Activated naive CD4-positive, alpha-beta T cell treated with anti-CD3 and anti-CD28 coated beads, Interleukin-2, amount 50 U/mL, for 24 hours (primary cell): Measurements from ENCODE around the gene HHATL.

Source experiments
- H3K27ac Mint-ChIP-seq: one replicate; pipeline ENCODE4 v1.8.0; 2021; ENCODE audit warnings: mild to moderate bottlenecking, mixed read lengths
- H3K27me3 Mint-ChIP-seq: one replicate; pipeline ENCODE4 v1.8.0; 2021; ENCODE audit warnings: mixed read lengths
- H3K36me3 Mint-ChIP-seq: one replicate; pipeline ENCODE4 v1.8.0; 2021; ENCODE audit warnings: mixed read lengths
- H3K4me1 Mint-ChIP-seq: one replicate; pipeline ENCODE4 v1.8.0; 2021; ENCODE audit warnings: mixed read lengths
- H3K4me3 Mint-ChIP-seq: one replicate; pipeline ENCODE4 v1.8.0; 2021; ENCODE audit warnings: mild to moderate bottlenecking, mixed read lengths
- H3K9me3 Mint-ChIP-seq: one replicate; pipeline ENCODE4 v1.8.0; 2021; ENCODE audit warnings: mixed read lengths

The HHATL gene

DNA sequence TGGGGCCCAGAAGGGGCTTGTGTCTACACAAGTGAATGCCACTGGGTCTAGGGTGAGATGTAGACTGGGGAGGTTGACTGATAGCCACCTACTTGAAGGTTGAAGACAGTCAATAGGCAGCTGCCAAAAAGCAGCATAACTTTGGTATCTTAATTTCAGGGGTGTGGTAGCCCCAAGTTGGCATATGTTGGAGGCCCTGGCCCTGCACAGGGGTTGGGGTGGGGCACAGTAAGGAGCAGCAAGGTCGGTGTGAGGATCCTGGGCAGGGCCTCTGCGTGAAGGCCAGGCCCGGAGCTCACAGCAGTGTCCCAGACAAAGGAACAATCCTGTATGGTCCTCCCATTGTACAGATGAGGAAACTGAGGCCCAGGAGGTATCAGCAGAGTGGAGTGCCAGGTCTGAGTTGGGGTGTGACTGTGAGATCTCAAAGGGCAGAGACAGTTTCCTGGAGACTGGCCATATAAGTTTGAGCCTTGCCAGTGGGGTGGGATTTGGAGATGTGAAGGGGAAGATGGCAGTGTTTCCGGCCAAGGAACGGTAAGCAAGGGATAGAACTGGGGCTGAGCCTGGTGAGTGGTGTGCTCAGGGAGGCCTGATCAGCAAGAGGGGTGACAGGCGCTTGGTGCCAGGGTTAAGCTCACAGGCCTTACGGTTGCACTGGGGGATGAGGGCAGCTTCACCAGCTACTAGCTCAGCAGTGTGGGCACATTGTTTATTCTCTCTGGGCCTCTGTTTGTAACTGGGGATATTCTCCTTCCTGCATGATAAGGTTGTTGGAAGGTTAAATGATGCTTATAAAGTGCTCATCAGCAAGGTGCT lies 15.6 kb downstream of the HHATL start:
- H3K27ac Mint-ChIP-seq, result no peak overlapping the region

DNA sequence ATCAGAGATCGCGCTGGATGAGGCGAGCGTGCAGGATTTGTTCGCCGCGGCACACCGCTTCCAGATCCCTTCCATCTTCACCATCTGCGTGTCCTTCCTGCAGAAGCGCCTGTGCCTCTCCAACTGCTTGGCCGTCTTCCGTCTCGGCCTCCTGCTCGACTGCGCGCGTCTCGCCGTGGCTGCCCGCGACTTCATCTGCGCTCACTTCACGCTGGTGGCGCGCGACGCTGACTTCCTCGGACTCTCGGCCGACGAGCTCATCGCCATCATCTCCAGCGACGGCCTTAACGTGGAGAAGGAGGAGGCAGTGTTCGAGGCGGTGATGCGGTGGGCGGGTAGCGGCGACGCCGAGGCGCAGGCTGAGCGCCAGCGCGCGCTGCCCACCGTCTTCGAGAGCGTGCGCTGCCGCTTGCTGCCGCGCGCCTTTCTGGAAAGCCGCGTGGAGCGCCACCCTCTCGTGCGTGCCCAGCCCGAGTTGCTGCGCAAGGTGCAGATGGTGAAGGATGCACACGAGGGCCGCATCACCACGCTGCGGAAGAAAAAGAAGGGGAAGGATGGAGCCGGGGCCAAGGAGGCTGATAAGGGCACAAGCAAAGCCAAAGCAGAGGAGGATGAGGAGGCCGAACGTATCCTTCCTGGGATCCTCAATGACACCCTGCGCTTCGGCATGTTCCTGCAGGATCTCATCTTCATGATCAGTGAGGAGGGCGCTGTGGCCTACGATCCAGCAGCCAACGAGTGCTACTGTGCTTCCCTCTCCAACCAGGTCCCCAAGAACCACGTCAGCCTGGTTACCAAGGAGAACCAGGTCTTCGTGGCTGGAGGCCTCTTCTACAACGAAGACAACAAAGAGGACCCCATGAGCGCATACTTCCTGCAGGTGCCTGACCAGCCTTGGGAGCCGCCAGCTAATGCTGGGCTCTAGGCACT lies 16.4 kb downstream of the HHATL start:
- H3K36me3 Mint-ChIP-seq, result no peaks in the 10 kb centered on the region
- H3K9me3 Mint-ChIP-seq, result no peaks in the 10 kb centered on the region
- H3K27me3 Mint-ChIP-seq, result peaks cover 6% of the 10 kb centered on the region
- no peak overlapping the region for H3K27ac Mint-ChIP-seq
- H3K4me1 Mint-ChIP-seq, result no peaks in the 10 kb centered on the region
- H3K4me3 Mint-ChIP-seq, result no peak overlapping the region

More for the DNA sequence above, 15.6 kb downstream of the HHATL start:
- Mint-ChIP-seq H3K9me3 (no peaks in the 10 kb centered on the region), H3K36me3 (no peaks in the 10 kb centered on the region), H3K4me1 (no peaks in the 10 kb centered on the region), H3K27me3 (peaks cover 6% of the 10 kb centered on the region), H3K4me3 (no peak overlapping the region)

DNA sequence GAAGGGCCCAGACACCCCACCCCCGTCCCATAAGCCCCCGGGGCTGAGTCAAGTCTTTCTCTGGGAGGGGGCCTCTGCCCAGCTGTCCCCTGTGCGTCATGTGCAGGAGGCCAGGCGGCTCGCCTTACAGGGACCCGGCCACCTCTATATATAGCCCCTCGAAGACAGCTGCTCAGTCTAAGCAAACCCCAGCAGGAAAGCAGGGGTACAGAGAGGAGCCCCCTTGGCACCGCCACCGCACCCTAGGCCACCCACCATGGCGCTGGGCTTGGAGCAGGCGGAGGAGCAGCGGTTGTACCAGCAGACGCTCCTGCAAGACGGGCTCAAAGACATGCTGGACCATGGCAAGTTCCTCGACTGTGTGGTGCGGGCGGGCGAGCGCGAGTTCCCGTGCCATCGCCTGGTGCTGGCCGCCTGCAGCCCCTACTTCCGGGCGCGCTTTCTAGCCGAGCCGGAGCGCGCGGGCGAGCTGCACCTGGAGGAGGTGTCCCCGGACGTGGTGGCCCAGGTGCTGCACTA lies 17.2 kb downstream of the HHATL start, which contains the start of gene KLHL40:
Gene KLHL40, plus strand, starts transcription at position 175 of the 519 bp plus-strand sequence. Its CDS starts 82 bp downstream, at position 257.
- H3K4me1 Mint-ChIP-seq, result no peaks in the 10 kb centered on the region
- peaks cover 6% of the 10 kb centered on the region for H3K27me3 Mint-ChIP-seq
- no peaks in the 10 kb centered on the region for H3K36me3 Mint-ChIP-seq
- H3K9me3 Mint-ChIP-seq, result no peaks in the 10 kb centered on the region
- no peak within 1 kb of the TSS for H3K4me3 Mint-ChIP-seq
- no peak within 1 kb of the TSS for H3K27ac Mint-ChIP-seq

DNA sequence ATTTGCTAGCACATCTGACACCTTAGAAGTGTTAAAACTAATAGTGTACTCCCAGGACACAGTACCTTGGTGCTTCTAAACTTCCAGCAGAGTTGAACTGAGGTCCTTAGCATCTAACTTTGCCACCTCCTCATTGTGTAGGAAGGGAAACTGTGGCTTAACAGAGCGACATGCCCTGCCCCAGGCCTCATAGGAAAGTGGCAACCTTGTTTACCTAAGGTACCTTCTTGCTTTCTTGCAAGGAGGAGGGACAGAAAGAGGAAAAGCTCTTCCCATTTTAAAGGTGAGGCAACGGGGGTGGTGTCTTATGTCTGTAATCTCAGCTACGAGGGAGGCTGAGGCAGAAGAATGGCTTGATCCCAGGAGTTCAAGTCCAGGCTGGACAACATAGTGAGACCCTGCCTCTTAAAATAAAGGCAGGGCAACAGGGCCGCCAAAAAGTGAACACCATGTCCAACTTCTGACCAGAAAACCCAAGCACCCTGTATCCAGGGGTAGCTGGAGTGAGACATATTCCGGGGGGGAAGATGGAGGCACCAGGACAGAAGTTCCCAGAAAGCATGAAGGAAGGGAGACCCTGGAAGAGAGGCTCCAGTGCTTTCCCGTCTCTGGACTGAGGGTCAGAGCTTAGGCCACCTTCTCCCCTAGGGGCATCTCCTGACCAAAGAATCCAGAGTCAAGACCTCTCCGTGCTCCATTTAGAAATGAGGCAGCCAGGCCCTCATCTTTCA lies 17.8 kb downstream of the HHATL start:
- H3K27me3 Mint-ChIP-seq, result peaks cover 6% of the 10 kb centered on the region
- no peak overlapping the region for H3K4me3 Mint-ChIP-seq
- no peaks in the 10 kb centered on the region for H3K9me3 Mint-ChIP-seq
- H3K4me1 Mint-ChIP-seq, result no peaks in the 10 kb centered on the region
- no peak overlapping the region for H3K27ac Mint-ChIP-seq
- no peaks in the 10 kb centered on the region for H3K36me3 Mint-ChIP-seq

DNA sequence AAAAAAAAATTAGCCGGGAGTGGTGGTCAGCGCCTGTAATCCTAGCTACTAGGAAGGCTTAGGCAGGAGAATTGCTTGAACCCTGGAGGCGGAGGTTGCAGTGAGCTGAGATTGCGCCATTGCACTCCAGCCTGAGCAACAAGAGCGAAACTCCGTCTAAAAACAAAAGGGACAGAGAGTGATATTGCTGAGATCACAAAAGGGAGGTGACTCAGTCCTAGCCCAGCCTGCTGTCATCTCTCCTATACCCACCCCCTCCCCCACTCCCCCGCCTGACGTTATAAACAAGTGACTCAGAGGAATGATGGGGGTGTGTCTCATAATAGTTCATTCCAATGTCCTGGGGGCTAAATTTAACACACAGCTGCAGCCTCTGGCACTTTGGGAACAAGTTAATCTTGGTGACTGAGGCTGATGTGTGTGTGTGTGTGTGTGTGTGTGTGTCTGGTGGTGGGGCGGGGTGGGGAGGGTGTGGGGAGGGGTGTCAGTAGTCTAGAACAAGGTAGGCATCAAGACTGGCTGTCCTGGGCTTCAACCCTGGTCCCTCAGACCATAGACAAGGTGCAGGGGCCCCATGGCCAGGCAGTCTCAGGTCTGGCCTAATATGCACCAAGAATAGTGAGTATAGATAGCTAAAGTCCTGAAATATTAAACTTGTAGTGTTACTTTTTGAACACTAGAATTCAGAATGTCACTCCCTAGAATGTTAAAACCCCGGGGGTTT lies 18.6 kb downstream of the HHATL start:
- Mint-ChIP-seq H3K4me1 (no peaks in the 10 kb centered on the region), H3K9me3 (peaks cover 3% of the 10 kb centered on the region), H3K36me3 (no peaks in the 10 kb centered on the region), H3K4me3 (no peak overlapping the region), H3K27me3 (peaks cover 6% of the 10 kb centered on the region), H3K27ac (no peak overlapping the region)

DNA sequence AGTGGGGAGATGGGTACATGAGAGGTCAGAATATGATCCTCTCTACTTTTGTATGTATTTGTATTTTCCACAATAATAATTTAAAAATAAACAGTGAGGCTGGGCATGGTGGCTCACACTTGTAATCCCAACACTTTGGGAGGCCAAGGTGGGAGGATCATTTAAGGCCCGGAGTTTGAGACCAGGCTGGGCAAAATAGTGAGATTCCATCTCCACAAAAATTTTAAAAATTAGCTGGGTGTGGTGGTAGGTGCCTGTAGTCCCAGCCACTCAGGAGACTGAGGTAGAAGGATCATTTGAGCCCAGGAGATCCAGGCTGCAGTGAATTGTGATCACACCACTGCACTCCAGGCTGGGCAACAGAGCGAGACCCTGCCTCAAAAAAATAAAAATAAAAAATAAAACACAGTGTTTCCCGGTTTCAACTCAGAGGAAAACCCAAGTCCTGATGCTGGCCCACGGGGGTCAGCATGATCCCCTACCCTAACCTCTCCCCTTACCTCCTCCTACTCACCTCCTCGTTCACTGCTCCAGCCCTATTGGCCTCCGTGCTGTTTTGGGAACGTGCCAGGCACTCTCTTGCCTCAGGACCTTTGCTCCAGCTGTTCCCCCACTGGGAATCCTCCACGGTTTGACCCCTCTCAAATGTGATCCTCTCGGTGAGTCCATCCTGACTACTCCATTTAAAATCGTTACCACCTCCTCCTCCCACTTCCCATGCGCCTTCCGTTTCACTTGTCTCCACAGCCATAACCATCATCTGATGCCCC lies 20.1 kb downstream of the HHATL start:
- H3K27ac Mint-ChIP-seq, result no peak overlapping the region
- H3K27me3 Mint-ChIP-seq, result peaks cover 6% of the 10 kb centered on the region
- H3K4me1 Mint-ChIP-seq, result no peaks in the 10 kb centered on the region
- peaks cover 3% of the 10 kb centered on the region for H3K36me3 Mint-ChIP-seq
- peaks cover 16% of the 10 kb centered on the region for H3K9me3 Mint-ChIP-seq
- H3K4me3 Mint-ChIP-seq, result no peak overlapping the region

DNA sequence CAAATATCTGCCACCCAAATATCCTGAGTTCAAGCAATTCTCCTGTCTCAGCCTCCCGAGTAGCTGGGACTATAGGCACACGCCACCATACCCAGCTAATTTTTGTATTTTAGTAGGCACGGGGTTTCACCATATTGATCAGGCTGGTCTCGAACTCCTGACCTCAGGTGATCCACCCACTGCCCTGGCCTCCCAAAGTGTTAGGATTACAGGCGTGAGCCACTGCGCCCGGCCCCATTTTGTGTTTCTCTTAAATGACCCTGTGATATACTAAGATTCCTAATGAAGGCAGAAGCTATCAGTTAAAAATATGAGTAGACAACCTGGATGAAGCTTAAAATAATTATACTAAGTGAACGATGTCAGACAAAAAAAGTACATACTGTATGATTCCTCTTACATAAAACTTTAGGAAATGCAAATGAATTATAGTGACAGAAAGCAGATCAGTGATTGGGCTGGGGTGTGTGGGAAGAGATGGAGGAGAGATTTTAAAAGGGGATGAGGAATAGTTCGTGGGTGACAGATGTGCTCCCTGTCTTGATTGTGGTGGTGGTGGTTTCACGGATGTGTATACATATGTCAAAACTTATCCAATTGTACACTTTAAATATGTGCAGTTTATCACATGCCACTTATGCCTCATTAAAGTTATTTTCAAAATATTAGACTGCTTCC lies 21.1 kb downstream of the HHATL start:
- no peak overlapping the region for H3K27ac Mint-ChIP-seq
- H3K36me3 Mint-ChIP-seq, result peaks cover 3% of the 10 kb centered on the region
- no peak overlapping the region for H3K4me3 Mint-ChIP-seq
- peaks cover 22% of the 10 kb centered on the region for H3K9me3 Mint-ChIP-seq
- H3K27me3 Mint-ChIP-seq, result peaks cover 4% of the 10 kb centered on the region
- no peaks in the 10 kb centered on the region for H3K4me1 Mint-ChIP-seq

DNA sequence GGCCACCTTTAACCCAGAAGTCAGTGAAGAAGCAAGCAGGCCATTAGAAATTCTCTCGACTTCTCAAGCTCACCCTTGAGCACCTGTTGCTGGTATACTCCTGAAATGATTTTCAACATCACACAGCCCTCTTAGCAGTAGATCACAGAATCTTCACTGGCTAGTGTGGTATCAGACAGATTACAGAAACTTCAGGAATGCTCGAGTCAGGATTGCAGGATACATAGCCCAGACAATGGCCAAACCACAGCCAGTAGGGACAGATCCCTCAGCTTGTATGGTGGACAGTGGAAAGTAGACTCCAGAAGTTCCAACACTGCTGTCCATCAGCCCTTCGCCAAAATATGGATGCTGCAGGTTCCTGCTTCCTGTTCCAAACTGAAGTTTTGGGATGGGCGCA lies 21.8 kb downstream of the HHATL start:
- peaks cover 3% of the 10 kb centered on the region for H3K36me3 Mint-ChIP-seq
- H3K9me3 Mint-ChIP-seq, result peaks cover 22% of the 10 kb centered on the region

DNA sequence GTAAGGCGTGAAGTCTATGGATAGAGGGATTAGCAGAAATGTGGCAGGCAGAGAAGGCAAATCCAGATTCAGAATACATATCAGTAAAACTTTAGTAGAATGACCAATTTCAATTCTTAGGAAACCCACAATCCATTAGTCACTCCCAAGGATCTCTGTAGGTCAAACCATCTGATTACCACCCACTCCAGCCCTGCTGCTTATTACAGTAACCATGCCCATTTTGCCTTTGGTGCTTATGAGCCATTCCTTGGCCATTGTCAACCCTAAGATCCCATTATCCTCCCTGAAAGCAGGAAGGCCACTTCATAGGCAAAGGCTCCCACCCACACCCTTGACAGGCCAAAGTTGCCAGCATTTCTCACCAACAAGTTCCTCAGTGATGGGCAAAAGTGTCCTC lies 22.3 kb downstream of the HHATL start:
- no peaks in the 10 kb centered on the region for H3K4me1 Mint-ChIP-seq

More for the DNA sequence above, 21.8 kb downstream of the HHATL start:
- no peak overlapping the region for H3K27ac Mint-ChIP-seq
- H3K4me1 Mint-ChIP-seq, result no peaks in the 10 kb centered on the region
- no peak overlapping the region for H3K4me3 Mint-ChIP-seq
- peaks cover 3% of the 10 kb centered on the region for H3K27me3 Mint-ChIP-seq

DNA sequence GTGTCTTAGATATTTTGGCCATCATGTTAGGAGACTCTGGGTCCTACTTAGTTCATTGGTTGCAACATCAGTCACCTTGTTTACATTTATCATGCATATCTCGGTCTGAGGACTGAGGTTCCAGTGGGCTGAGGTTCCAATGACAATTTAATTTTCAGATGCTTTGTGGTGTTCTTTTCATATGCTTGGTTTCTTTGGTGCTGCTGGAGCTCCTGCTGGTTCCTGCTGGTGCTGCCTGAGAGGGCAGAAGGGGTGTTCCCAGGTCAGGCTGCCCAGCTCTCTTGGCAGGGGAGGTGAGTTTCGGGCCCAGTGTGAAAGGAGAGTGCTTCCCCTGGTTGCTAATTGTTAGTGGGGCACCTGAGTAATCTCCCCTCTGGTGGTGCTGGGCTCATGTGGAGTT lies 24.2 kb downstream of the HHATL start:
- H3K4me3 Mint-ChIP-seq, result no peak overlapping the region
- peaks cover 22% of the 10 kb centered on the region for H3K9me3 Mint-ChIP-seq

More for the DNA sequence above, 22.3 kb downstream of the HHATL start:
- H3K4me3 Mint-ChIP-seq, result no peak overlapping the region
- no peak overlapping the region for H3K27ac Mint-ChIP-seq
- H3K27me3 Mint-ChIP-seq, result peaks cover 1% of the 10 kb centered on the region
- H3K9me3 Mint-ChIP-seq, result peaks cover 22% of the 10 kb centered on the region
- peaks cover 3% of the 10 kb centered on the region for H3K36me3 Mint-ChIP-seq

DNA sequence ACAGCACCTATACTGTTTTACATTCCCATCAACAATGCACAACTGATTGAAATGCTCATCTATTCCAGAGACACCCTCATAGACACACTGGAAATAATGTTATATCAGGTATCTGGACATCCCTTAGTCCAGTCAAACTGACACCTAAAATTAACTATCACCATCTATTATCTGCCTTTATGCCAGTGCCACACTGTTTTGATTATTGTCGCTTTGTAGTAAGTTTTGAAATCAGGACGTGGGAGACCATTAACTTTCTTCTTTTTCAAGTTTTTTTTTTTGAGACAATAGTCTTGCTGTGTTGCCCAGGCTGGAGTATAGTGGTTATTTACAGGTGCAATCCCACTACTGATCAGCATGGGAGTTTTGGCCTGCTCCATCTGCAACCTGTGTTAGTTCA lies 26.7 kb downstream of the HHATL start:
- Mint-ChIP-seq H3K4me3 (no peak overlapping the region), H3K27me3 (no peaks in the 10 kb centered on the region), H3K27ac (no peak overlapping the region)

More for the DNA sequence above, 24.2 kb downstream of the HHATL start:
- H3K4me1 Mint-ChIP-seq, result no peaks in the 10 kb centered on the region
- peaks cover 3% of the 10 kb centered on the region for H3K36me3 Mint-ChIP-seq
- no peaks in the 10 kb centered on the region for H3K27me3 Mint-ChIP-seq
- H3K27ac Mint-ChIP-seq, result no peak overlapping the region

DNA sequence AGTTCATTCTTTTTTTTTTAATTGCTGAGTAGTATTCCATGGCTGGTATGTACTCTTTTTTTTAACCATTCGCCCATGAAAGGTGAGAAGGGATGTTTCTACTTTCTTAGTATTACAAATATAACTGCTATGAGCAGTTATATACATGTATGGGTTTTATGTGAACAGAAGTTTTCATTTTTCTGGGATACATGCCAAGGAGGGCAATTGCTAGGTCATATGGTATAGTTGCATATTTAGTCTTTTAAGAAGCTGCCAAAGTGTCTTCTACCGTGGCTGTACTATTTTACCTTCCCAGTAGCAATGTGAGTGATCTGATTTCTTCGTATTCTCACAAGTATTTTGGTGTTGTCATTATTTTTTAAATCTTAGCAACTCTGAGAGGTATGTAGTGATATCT lies 28.5 kb downstream of the HHATL start:
- H3K4me3 Mint-ChIP-seq, result no peak overlapping the region
- no peak overlapping the region for H3K27ac Mint-ChIP-seq
- H3K36me3 Mint-ChIP-seq, result peaks cover 3% of the 10 kb centered on the region
- no peaks in the 10 kb centered on the region for H3K27me3 Mint-ChIP-seq
- H3K9me3 Mint-ChIP-seq, result peaks cover 21% of the 10 kb centered on the region
- H3K4me1 Mint-ChIP-seq, result no peaks in the 10 kb centered on the region

More for the DNA sequence above, 26.7 kb downstream of the HHATL start:
- Mint-ChIP-seq H3K4me1 (no peaks in the 10 kb centered on the region), H3K36me3 (peaks cover 3% of the 10 kb centered on the region), H3K9me3 (peaks cover 22% of the 10 kb centered on the region)

DNA sequence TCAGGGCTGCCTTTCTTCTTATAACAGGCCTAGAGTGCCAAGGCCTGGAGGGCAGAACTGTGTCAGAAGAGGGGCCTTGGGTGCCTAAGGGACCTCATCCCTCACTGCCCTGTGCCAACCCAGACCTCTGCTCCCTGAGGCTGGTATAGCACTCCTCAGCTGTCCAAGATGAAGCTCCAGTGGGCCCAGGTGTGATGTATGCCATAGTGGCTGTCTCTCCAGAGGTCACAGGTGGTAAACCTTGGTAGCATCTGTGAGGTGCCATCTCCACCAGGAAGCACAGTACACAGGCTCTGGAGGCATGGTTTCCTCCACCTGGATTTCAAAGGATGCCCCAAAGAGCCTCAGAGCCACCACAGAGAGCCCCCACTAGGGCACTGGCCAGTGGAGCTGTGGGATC lies 29.5 kb downstream of the HHATL start:
- Mint-ChIP-seq H3K27ac (no peak overlapping the region), H3K36me3 (peaks cover 3% of the 10 kb centered on the region), H3K4me1 (no peaks in the 10 kb centered on the region), H3K27me3 (no peaks in the 10 kb centered on the region), H3K4me3 (no peak overlapping the region), H3K9me3 (peaks cover 12% of the 10 kb centered on the region)
